SK-N-SH treated with all-trans-retinoic acid at 6 μM for 48 hours (cell line): ENCODE results near the gene CLIC5.

Experiments
- ATAC-seq: fragments of 200-7000 bp; cut with Tn5 transposase; 3 replicates; pipeline ENCODE4 v1.9.1; 2020; ENCODE audit warnings: mild to moderate bottlenecking, moderate library complexity
- ARNTL ChIP-seq: fragments of 450-650 bp; formaldehyde crosslinking; IDR thresholded peaks from 2 replicates; pipeline ENCODE4 v1.5.0; 2020; ENCODE audit warnings: low read depth, mild to moderate bottlenecking, moderate library complexity, borderline replicate concordance
- BACH2 ChIP-seq: fragments of 250-450 bp; sonication (Bioruptor Pico); IDR thresholded peaks from 2 replicates; pipeline ENCODE4 v1.9.0; 2021; ENCODE audit warnings: mild to moderate bottlenecking, borderline replicate concordance
- CREB5 ChIP-seq: fragments of 250-450 bp; sonication (Bioruptor Pico); IDR thresholded peaks from 2 replicates; pipeline ENCODE4 v1.5.1; 2020; ENCODE audit warnings: low read depth, mild to moderate bottlenecking, moderate library complexity
- CSDC2 ChIP-seq: fragments of 250-450 bp; sonication (Bioruptor Pico); IDR thresholded peaks from 2 replicates; pipeline ENCODE4 v1.5.0; 2020; ENCODE audit warnings: mild to moderate bottlenecking, moderate library complexity
- ESRRG ChIP-seq: fragments of 250-450 bp; sonication (Bioruptor Pico); IDR thresholded peaks from 2 replicates; pipeline ENCODE4 v1.6.1; 2021; ENCODE audit warnings: mild to moderate bottlenecking
- GLIS3 ChIP-seq: fragments of 250-450 bp; sonication (Bioruptor Pico); IDR thresholded peaks from 2 replicates; pipeline ENCODE4 v1.5.0; 2020; ENCODE audit warnings: mild to moderate bottlenecking, moderate library complexity
- ISL1 ChIP-seq: fragments of 250-450 bp; sonication (Bioruptor Pico); IDR thresholded peaks from 2 replicates; pipeline ENCODE4 v2.1.2; 2022; ENCODE audit warnings: mild to moderate bottlenecking, moderate library complexity
- PATZ1 ChIP-seq: fragments of 250-450 bp; sonication (Bioruptor Pico); IDR thresholded peaks from 2 replicates; pipeline ENCODE4 v1.8.0; 2020; ENCODE audit warnings: mild to moderate bottlenecking, moderate library complexity, borderline replicate concordance
- PPARA ChIP-seq: fragments of 250-450 bp; sonication (Bioruptor Pico); IDR thresholded peaks from 2 replicates; pipeline ENCODE4 v1.5.0; 2020; ENCODE audit warnings: mild to moderate bottlenecking, borderline replicate concordance
- RARB ChIP-seq: fragments of 250-450 bp; sonication (Bioruptor Pico); IDR thresholded peaks from 2 replicates; pipeline ENCODE4 v1.8.0; 2021; ENCODE audit warnings: mild to moderate bottlenecking, moderate library complexity
- SNAI2 ChIP-seq: fragments of 250-450 bp; sonication (Bioruptor Pico); IDR thresholded peaks from 2 replicates; pipeline ENCODE4 v1.5.0; 2020; ENCODE audit warnings: mild to moderate bottlenecking, moderate library complexity
- TCF4 ChIP-seq: fragments of 250-450 bp; sonication (Bioruptor Pico); IDR thresholded peaks from 2 replicates; pipeline ENCODE4 v1.8.0; 2021; ENCODE audit warnings: mild to moderate bottlenecking, moderate library complexity, borderline replicate concordance
- TOX ChIP-seq: fragments of 250-450 bp; sonication (Bioruptor Pico); IDR thresholded peaks from 2 replicates; pipeline ENCODE4 v1.8.0; 2021; ENCODE audit warnings: mild to moderate bottlenecking, moderate library complexity, borderline replicate concordance
- ZC3H10 ChIP-seq: fragments of 250-450 bp; sonication (Bioruptor Pico); IDR thresholded peaks from 2 replicates; pipeline ENCODE4 v1.5.1; 2021; ENCODE audit warnings: mild to moderate bottlenecking, moderate library complexity
- ZFP3 ChIP-seq: fragments of 250-450 bp; sonication (Bioruptor Pico); IDR thresholded peaks from 2 replicates; pipeline ENCODE4 v1.5.0; 2020; ENCODE audit warnings: mild to moderate bottlenecking, moderate library complexity
- ZFP30 ChIP-seq: fragments of 450-650 bp; formaldehyde crosslinking; IDR thresholded peaks from 2 replicates; pipeline ENCODE4 v1.5.0; 2022; ENCODE audit warnings: mild to moderate bottlenecking, moderate library complexity
- ZNF565 ChIP-seq: fragments of 450-650 bp; formaldehyde crosslinking; conservative IDR thresholded peaks from 2 replicates; pipeline ENCODE4 v1.5.0; 2020; ENCODE audit warnings: low read depth, mild to moderate bottlenecking, moderate library complexity
- ZNF8 ChIP-seq: fragments of 450-650 bp; formaldehyde crosslinking; IDR thresholded peaks from 2 replicates; pipeline ENCODE4 v1.5.0; 2020; ENCODE audit warnings: mild to moderate bottlenecking, moderate library complexity
- TF ChIP-seq, protein P1 (sequence below): fragments of 250-450 bp; sonication (Bioruptor Pico); IDR thresholded peaks from 2 replicates; pipeline ENCODE4 v1.5.0; 2020; ENCODE audit warnings: mild to moderate bottlenecking, moderate library complexity
- TF ChIP-seq, protein P2 (sequence below): fragments of 250-450 bp; sonication (Bioruptor Pico); IDR thresholded peaks from 2 replicates; pipeline ENCODE4 v1.5.1; 2021; ENCODE audit warnings: mild to moderate bottlenecking, moderate library complexity

The CLIC5 gene

GRCh38 chr6:45965792-45966191 is 49.9 kb downstream of the CLIC5 start:
- TF ChIP-seq ARNTL (CRISPR knock-in tag) (no peak), SNAI2 (CRISPR knock-in tag) (no peak), CREB5 (no peak), ZFP3 (CRISPR knock-in tag) (no peak), GLIS3 (no peak), ZNF565 (CRISPR knock-in tag) (no peak), TOX (CRISPR knock-in tag) (no peak), RARB (no peak), ZFP30 (CRISPR knock-in tag) (no peak), PPARA (no peak), ISL1 (CRISPR knock-in tag) (no peak), ESRRG (CRISPR knock-in tag) (no peak), TCF4 (CRISPR knock-in tag) (no peak)
- TF ChIP-seq, protein P1, sequence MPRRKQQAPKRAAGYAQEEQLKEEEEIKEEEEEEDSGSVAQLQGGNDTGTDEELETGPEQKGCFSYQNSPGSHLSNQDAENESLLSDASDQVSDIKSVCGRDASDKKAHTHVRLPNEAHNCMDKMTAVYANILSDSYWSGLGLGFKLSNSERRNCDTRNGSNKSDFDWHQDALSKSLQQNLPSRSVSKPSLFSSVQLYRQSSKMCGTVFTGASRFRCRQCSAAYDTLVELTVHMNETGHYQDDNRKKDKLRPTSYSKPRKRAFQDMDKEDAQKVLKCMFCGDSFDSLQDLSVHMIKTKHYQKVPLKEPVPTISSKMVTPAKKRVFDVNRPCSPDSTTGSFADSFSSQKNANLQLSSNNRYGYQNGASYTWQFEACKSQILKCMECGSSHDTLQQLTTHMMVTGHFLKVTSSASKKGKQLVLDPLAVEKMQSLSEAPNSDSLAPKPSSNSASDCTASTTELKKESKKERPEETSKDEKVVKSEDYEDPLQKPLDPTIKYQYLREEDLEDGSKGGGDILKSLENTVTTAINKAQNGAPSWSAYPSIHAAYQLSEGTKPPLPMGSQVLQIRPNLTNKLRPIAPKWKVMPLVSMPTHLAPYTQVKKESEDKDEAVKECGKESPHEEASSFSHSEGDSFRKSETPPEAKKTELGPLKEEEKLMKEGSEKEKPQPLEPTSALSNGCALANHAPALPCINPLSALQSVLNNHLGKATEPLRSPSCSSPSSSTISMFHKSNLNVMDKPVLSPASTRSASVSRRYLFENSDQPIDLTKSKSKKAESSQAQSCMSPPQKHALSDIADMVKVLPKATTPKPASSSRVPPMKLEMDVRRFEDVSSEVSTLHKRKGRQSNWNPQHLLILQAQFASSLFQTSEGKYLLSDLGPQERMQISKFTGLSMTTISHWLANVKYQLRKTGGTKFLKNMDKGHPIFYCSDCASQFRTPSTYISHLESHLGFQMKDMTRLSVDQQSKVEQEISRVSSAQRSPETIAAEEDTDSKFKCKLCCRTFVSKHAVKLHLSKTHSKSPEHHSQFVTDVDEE (CRISPR knock-in tag) = no peak
- no peak; the same call in 2 of the 3 replicates for ATAC-seq

GRCh38 chr6:45965007-45965406 is 50.7 kb downstream of the CLIC5 start:
- no peak for ATAC-seq
- TF ChIP-seq ZFP30 (CRISPR knock-in tag) (no peak), ZC3H10 (CRISPR knock-in tag) (no peak), PPARA (no peak), SNAI2 (CRISPR knock-in tag) (no peak), ARNTL (CRISPR knock-in tag) (no peak), ESRRG (CRISPR knock-in tag) (no peak), BACH2 (CRISPR knock-in tag) (no peak), ZNF8 (CRISPR knock-in tag) (no peak), CSDC2 (no peak), GLIS3 (no peak), CREB5 (no peak), PATZ1 (CRISPR knock-in tag) (no peak)
- TF ChIP-seq, protein P1 (CRISPR knock-in tag) = no peak
- TF ChIP-seq, protein P2, sequence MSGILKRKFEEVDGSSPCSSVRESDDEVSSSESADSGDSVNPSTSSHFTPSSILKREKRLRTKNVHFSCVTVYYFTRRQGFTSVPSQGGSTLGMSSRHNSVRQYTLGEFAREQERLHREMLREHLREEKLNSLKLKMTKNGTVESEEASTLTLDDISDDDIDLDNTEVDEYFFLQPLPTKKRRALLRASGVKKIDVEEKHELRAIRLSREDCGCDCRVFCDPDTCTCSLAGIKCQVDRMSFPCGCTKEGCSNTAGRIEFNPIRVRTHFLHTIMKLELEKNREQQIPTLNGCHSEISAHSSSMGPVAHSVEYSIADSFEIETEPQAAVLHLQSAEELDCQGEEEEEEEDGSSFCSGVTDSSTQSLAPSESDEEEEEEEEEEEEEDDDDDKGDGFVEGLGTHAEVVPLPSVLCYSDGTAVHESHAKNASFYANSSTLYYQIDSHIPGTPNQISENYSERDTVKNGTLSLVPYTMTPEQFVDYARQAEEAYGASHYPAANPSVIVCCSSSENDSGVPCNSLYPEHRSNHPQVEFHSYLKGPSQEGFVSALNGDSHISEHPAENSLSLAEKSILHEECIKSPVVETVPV (CRISPR knock-in tag) = no peak
